Neural cell (in vitro differentiated cells): Measurements from ENCODE around the gene FTMT. TPM values are rescaled to one million over a fixed set of nuclear protein-coding genes. Genes with fewer than 3 reads are reported as not detected.

ENCODE experiments used
- H2AFZ ChIP-seq: fragments of 200-600, 300-800 bp; sonication (generic), shearing (Covaris generic); 2 replicates; pipeline ENCODE4 v1.6.0; 2014; ENCODE audit warnings: low read depth, mild to moderate bottlenecking, antibody characterized with exemption, low read length, moderate library complexity
- H3F3A ChIP-seq: fragments of 200-600 bp; shearing (Covaris generic); 2 replicates; pipeline ENCODE4 v1.6.1; 2016; ENCODE audit warnings: mild to moderate bottlenecking, moderate library complexity, mixed read lengths, antibody characterized with exemption, low read length; ENCODE audit not compliant: insufficient read depth, poor library complexity, severe bottlenecking
- H3K27ac ChIP-seq: fragments of 200-600, 300-800 bp; sonication (generic), shearing (Covaris generic); 2 replicates; pipeline ENCODE4 v1.5.1; 2014; ENCODE audit warnings: mild to moderate bottlenecking, low read length, moderate library complexity
- H3K27me3 ChIP-seq: fragments of 300-800, 200-600 bp; sonication (generic), shearing (Covaris generic); 2 replicates; pipeline ENCODE4 v1.6.0; 2014; ENCODE audit warnings: mild to moderate bottlenecking, low read depth, low read length, moderate library complexity; ENCODE audit not compliant: insufficient read depth
- H3K36me3 ChIP-seq: fragments of 300-800, 200-600 bp; sonication (generic), shearing (Covaris generic); 2 replicates; pipeline ENCODE4 v1.5.1; 2014; ENCODE audit warnings: mild to moderate bottlenecking, antibody characterized with exemption, low read length, moderate library complexity; ENCODE audit not compliant: insufficient read depth
- H3K4me2 ChIP-seq: fragments of 300-800, 200-600 bp; sonication (generic), shearing (Covaris generic); 2 replicates; pipeline ENCODE4 v1.6.0; 2014; ENCODE audit warnings: mild to moderate bottlenecking, low read length
- H3K4me3 ChIP-seq: fragments of 300-800, 200-600 bp; sonication (generic), shearing (Covaris generic); 2 replicates; pipeline ENCODE4 v1.5.1; 2014; ENCODE audit warnings: mild to moderate bottlenecking, low read length, moderate library complexity
- H3K79me2 ChIP-seq: fragments of 200-600 bp; shearing (Covaris generic); replicated peaks from 2 replicates; pipeline ENCODE4 v1.6.0; 2014; ENCODE audit warnings: mild to moderate bottlenecking, low read length, moderate library complexity; ENCODE audit not compliant: insufficient read depth
- H3K9ac ChIP-seq: fragments of 300-800, 200-600 bp; sonication (generic), shearing (Covaris generic); 2 replicates; pipeline ENCODE4 v1.6.1; 2016; ENCODE audit warnings: mild to moderate bottlenecking, low read length, mixed read lengths
- H3K9me2 ChIP-seq: fragments of 200-600 bp; shearing (Covaris generic); 2 replicates; pipeline ENCODE4 v1.6.1; 2016; ENCODE audit warnings: mild to moderate bottlenecking, low read length, mixed read lengths; ENCODE audit not compliant: insufficient read depth
- H3K9me3 ChIP-seq: fragments of 200-600, 300-800 bp; sonication (generic), shearing (Covaris generic); 2 replicates; pipeline ENCODE4 v1.6.1; 2016; ENCODE audit warnings: mild to moderate bottlenecking, mixed run types, low read length, moderate library complexity, mixed read lengths
- H4K20me1 ChIP-seq: fragments of 200-600 bp; shearing (Covaris generic); 2 replicates; pipeline ENCODE4 v1.6.1; 2016; ENCODE audit warnings: mild to moderate bottlenecking, mixed run types; ENCODE audit not compliant: insufficient read depth
- EP300 ChIP-seq: fragments of 450-650 bp; conservative IDR thresholded peaks from 2 replicates; pipeline ENCODE4 v1.6.1; 2014; ENCODE audit warnings: antibody characterized with exemption, mild to moderate bottlenecking, moderate library complexity; ENCODE audit not compliant: poor library complexity, severe bottlenecking
- EZH2 ChIP-seq: fragments of 200-600, 300-800 bp; shearing (Covaris generic), sonication (generic); IDR thresholded peaks from 2 replicates; pipeline ENCODE4 v1.6.1; 2014; ENCODE audit warnings: antibody characterized with exemption, low read length, borderline replicate concordance, mild to moderate bottlenecking; ENCODE audit not compliant: insufficient read depth, poor library complexity, severe bottlenecking
- MXI1 ChIP-seq: fragments of 450-650 bp; conservative IDR thresholded peaks from 2 replicates; pipeline ENCODE4 v1.6.1; 2014; ENCODE audit warnings: antibody characterized with exemption, mild to moderate bottlenecking; ENCODE audit not compliant: poor library complexity, severe bottlenecking
- POLR2AphosphoS5 ChIP-seq: IDR thresholded peaks from 2 replicates; pipeline ENCODE4 v1.6.1; 2012
- RAD21 ChIP-seq: fragments of 450-650 bp; conservative IDR thresholded peaks from 2 replicates; pipeline ENCODE4 v1.6.1; 2014; ENCODE audit warnings: antibody characterized with exemption, mild to moderate bottlenecking, moderate library complexity
- SMC3 ChIP-seq: fragments of 450-650 bp; conservative IDR thresholded peaks from 2 replicates; pipeline ENCODE4 v1.6.1; 2014; ENCODE audit warnings: antibody characterized with exemption, mild to moderate bottlenecking, moderate library complexity; ENCODE audit not compliant: poor library complexity
- TAF1 ChIP-seq: IDR thresholded peaks from 2 replicates; pipeline ENCODE4 v1.6.1; 2012; ENCODE audit warnings: low read depth
- polyA plus RNA-seq: library from polyadenylated mRNA; depleted of rRNA; stranded (reverse); fragments of >200 nt; gene quantifications from 2 replicates; pipeline ENCODE4 v1.2.3, GENCODE V29; 2014
- TF ChIP-seq, protein P1 (sequence below): IDR thresholded peaks from 2 replicates; pipeline ENCODE4 v1.6.1; 2012; ENCODE audit warnings: borderline replicate concordance
- TF ChIP-seq, protein P2 (sequence below): fragments of 450-650 bp; IDR thresholded peaks from 2 replicates; pipeline ENCODE4 v1.5.1; 2014; ENCODE audit warnings: antibody characterized with exemption, mild to moderate bottlenecking, moderate library complexity; ENCODE audit not compliant: poor library complexity, severe bottlenecking

FTMT gene
- polyA plus RNA-seq, 1 donor from 2014 or later, result not detected

DNA sequence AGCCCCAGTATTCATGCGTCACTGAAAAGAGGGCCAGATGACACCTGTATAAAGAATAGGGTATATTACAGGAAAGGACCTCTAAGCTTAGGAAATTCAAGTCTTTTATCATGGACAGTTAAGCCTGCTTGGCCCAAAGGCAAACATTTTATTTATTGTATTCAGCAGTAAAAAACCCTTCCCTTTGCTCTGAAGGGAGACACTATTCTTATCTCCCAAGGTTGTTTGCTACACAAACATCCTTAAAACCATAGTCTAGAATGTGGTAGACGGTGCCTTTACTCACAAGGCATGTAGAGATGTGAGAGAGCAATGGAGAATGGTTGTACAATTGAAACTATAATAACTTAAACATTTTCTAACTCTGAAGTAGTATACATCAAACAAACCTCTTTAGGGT is 33.9 kb downstream of the FTMT start:
- Histone ChIP-seq H3K9me3 (no peaks in the 10 kb centered on the region), H2AFZ (no peak overlapping the region), H3K4me3 (no peak overlapping the region), H3F3A (no peaks in the 10 kb centered on the region), H3K27ac (no peak overlapping the region), H4K20me1 (no peaks in the 10 kb centered on the region), H3K9ac (no peak overlapping the region), H3K4me2 (no peak overlapping the region), H3K36me3 (no peaks in the 10 kb centered on the region), H3K79me2 (no peaks in the 10 kb centered on the region), H3K27me3 (no peaks in the 10 kb centered on the region), H3K9me2 (no peaks in the 10 kb centered on the region)
- TF ChIP-seq POLR2AphosphoS5 (no peak), EZH2 (no peak), SMC3 (no peak), EP300 (no peak), MXI1 (no peak), TAF1 (no peak), RAD21 (no peak)
- TF ChIP-seq, protein P1, sequence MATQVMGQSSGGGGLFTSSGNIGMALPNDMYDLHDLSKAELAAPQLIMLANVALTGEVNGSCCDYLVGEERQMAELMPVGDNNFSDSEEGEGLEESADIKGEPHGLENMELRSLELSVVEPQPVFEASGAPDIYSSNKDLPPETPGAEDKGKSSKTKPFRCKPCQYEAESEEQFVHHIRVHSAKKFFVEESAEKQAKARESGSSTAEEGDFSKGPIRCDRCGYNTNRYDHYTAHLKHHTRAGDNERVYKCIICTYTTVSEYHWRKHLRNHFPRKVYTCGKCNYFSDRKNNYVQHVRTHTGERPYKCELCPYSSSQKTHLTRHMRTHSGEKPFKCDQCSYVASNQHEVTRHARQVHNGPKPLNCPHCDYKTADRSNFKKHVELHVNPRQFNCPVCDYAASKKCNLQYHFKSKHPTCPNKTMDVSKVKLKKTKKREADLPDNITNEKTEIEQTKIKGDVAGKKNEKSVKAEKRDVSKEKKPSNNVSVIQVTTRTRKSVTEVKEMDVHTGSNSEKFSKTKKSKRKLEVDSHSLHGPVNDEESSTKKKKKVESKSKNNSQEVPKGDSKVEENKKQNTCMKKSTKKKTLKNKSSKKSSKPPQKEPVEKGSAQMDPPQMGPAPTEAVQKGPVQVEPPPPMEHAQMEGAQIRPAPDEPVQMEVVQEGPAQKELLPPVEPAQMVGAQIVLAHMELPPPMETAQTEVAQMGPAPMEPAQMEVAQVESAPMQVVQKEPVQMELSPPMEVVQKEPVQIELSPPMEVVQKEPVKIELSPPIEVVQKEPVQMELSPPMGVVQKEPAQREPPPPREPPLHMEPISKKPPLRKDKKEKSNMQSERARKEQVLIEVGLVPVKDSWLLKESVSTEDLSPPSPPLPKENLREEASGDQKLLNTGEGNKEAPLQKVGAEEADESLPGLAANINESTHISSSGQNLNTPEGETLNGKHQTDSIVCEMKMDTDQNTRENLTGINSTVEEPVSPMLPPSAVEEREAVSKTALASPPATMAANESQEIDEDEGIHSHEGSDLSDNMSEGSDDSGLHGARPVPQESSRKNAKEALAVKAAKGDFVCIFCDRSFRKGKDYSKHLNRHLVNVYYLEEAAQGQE, result no peak
- TF ChIP-seq, protein P2, sequence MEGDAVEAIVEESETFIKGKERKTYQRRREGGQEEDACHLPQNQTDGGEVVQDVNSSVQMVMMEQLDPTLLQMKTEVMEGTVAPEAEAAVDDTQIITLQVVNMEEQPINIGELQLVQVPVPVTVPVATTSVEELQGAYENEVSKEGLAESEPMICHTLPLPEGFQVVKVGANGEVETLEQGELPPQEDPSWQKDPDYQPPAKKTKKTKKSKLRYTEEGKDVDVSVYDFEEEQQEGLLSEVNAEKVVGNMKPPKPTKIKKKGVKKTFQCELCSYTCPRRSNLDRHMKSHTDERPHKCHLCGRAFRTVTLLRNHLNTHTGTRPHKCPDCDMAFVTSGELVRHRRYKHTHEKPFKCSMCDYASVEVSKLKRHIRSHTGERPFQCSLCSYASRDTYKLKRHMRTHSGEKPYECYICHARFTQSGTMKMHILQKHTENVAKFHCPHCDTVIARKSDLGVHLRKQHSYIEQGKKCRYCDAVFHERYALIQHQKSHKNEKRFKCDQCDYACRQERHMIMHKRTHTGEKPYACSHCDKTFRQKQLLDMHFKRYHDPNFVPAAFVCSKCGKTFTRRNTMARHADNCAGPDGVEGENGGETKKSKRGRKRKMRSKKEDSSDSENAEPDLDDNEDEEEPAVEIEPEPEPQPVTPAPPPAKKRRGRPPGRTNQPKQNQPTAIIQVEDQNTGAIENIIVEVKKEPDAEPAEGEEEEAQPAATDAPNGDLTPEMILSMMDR, result no peak

DNA sequence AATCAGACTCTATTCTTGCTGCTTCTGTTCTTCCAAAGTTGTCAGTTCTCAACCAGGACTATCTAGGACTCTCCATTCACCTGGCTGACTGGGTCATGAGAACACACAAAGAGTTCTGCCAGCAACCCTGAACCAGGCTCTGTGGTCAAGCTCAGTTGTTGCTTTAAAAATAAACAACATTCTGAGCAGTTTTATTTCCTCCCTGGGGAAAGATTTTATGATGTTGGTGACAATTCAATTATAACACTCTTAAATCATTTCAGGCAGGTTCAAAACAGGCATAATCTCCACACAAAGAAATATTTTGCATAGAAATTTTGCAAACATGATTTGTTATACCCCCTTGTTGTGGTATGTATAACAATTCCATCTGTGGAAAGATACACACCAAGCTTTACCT is 36.0 kb downstream of the FTMT start:
- H3K27ac ChIP-seq, result no peak overlapping the region
- no peak overlapping the region for H3K4me2 ChIP-seq
- no peaks in the 10 kb centered on the region for H3K9me2 ChIP-seq
- H3K9me3 ChIP-seq, result no peaks in the 10 kb centered on the region
- H3K27me3 ChIP-seq, result no peaks in the 10 kb centered on the region
- H3K79me2 ChIP-seq, result no peaks in the 10 kb centered on the region
- H3K4me3 ChIP-seq, result no peak overlapping the region
- H3K36me3 ChIP-seq, result no peaks in the 10 kb centered on the region
- no peak overlapping the region for H2AFZ ChIP-seq
- H3K9ac ChIP-seq, result no peak overlapping the region
- no peak for TF ChIP-seq EP300
- no peak for TF ChIP-seq POLR2AphosphoS5
- TF ChIP-seq EZH2, result no peak
- TF ChIP-seq SMC3, result no peak
- no peak for TF ChIP-seq MXI1
- TF ChIP-seq RAD21, result no peak
- TF ChIP-seq TAF1, result no peak
- TF ChIP-seq, protein P2, result no peak
- TF ChIP-seq, protein P1, result no peak
- H3F3A ChIP-seq, result no peaks in the 10 kb centered on the region
- no peaks in the 10 kb centered on the region for H4K20me1 ChIP-seq
